Measurements from ENCODE around the gene DHX30. TPM values are rescaled to one million over a fixed set of nuclear protein-coding genes. Genes with fewer than 3 reads are reported as not detected.

The DHX30 gene
- total RNA-seq, 1 donor: 77.7 TPM

DNA sequence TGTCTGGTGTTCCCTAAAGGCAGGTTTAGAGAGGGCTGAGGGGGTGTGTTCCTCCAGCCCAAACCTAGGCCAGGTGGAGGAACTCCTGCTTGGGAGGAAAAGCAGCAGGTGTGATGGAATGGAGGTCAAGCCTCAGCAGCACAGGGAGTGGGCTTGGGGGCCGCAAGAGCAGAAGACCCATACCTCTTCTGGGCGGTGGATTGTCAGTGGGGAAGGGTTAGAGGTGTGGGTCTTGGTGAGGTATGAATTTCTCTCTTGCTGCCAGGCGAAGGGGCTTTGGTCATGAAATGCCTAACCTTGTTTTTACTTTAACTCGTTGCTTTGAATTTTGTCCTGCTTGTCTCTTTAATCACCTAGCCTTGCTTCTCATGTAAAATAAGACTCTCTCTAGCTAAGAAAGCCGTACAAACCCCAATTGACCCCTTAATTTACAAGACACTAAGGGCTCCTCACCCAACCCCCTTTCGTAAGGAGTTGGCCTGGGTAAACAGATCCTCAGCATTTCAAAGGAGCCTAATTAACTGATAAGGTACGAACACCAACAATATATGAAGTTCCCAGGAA is 38.9 kb downstream of the DHX30 start:
- TF ChIP-seq, protein P1, sequence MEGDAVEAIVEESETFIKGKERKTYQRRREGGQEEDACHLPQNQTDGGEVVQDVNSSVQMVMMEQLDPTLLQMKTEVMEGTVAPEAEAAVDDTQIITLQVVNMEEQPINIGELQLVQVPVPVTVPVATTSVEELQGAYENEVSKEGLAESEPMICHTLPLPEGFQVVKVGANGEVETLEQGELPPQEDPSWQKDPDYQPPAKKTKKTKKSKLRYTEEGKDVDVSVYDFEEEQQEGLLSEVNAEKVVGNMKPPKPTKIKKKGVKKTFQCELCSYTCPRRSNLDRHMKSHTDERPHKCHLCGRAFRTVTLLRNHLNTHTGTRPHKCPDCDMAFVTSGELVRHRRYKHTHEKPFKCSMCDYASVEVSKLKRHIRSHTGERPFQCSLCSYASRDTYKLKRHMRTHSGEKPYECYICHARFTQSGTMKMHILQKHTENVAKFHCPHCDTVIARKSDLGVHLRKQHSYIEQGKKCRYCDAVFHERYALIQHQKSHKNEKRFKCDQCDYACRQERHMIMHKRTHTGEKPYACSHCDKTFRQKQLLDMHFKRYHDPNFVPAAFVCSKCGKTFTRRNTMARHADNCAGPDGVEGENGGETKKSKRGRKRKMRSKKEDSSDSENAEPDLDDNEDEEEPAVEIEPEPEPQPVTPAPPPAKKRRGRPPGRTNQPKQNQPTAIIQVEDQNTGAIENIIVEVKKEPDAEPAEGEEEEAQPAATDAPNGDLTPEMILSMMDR (IDR thresholded peaks at IDR 0.05; ENCODE audit: insufficient read depth, low read depth, low read length): no peak
- H3K4me3 ChIP-seq (ENCODE audit: low read depth, low read length): no peak overlapping the region
- no peak for DNase-seq (ENCODE audit: low read depth)

DNA sequence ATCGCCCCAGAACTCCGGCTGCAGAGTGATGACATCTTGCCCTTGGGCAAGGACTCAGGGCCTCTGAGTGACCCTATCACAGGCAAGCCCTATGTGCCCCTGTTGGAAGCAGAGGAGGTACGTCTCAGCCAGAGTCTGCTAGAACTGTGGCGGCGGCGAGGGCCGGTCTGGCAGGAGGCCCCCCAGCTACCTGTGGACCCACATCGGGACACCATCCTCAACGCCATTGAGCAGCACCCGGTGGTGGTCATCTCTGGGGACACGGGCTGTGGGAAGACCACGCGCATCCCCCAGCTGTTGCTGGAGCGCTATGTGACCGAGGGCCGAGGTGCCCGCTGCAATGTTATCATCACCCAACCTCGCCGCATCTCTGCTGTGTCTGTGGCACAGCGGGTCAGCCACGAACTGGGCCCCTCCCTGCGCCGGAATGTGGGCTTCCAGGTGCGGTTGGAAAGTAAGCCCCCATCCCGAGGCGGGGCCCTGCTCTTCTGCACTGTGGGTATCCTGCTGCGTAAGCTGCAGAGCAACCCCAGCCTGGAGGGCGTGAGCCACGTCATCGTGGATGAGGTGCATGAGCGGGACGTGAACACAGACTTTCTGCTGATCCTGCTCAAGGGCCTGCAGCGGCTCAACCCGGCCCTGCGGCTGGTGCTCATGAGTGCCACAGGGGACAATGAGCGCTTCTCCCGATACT is 43.4 kb downstream of the DHX30 start:
- no peak for DNase-seq (ENCODE audit: low read depth)
- H3K4me3 ChIP-seq (ENCODE audit: low read depth, low read length): no peak overlapping the region
- TF ChIP-seq, protein P1 (IDR thresholded peaks at IDR 0.05; ENCODE audit: insufficient read depth, low read depth, low read length): no peak

DNA sequence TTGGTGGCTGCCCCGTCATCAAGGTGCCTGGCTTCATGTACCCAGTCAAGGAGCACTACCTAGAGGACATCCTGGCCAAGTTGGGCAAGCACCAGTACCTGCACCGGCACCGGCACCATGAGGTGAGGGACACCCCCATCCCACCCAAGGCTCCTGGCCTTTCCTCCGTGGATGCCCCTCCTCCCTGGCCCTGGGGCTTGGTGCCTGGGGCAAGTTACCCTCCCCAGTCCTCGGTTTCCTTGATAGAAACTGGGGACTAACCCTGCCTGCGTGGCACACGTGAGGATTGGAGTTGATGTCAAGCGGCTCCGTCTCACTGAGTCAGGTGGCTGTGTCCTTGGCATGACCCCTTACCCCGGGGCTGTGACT is 43.9 kb downstream of the DHX30 start:
- H3K4me3 ChIP-seq (ENCODE audit: low read depth, low read length): no peak overlapping the region
- TF ChIP-seq, protein P1 (IDR thresholded peaks at IDR 0.05; ENCODE audit: insufficient read depth, low read depth, low read length): no peak
- no peak for DNase-seq (ENCODE audit: low read depth)

DNA sequence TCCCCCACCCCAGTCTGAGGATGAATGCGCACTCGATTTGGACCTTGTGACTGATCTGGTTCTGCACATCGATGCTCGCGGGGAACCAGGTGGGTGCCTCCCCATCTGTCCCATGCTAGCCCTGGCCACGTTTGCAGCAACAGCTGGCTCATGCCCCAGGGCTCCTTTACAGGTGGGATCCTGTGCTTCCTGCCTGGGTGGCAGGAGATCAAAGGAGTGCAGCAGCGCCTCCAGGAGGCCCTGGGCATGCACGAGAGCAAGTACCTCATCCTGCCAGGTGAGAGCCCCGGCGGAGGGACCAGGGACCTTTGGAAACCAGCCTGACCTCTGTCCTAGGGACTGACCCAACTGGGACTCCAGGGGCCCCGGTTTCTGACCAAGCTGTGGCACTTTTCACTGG is 44.3 kb downstream of the DHX30 start:
- H3K4me3 ChIP-seq (ENCODE audit: low read depth, low read length): no peak overlapping the region
- TF ChIP-seq, protein P1 (IDR thresholded peaks at IDR 0.05; ENCODE audit: insufficient read depth, low read depth, low read length): no peak
- no peak for DNase-seq (ENCODE audit: low read depth)

DNA sequence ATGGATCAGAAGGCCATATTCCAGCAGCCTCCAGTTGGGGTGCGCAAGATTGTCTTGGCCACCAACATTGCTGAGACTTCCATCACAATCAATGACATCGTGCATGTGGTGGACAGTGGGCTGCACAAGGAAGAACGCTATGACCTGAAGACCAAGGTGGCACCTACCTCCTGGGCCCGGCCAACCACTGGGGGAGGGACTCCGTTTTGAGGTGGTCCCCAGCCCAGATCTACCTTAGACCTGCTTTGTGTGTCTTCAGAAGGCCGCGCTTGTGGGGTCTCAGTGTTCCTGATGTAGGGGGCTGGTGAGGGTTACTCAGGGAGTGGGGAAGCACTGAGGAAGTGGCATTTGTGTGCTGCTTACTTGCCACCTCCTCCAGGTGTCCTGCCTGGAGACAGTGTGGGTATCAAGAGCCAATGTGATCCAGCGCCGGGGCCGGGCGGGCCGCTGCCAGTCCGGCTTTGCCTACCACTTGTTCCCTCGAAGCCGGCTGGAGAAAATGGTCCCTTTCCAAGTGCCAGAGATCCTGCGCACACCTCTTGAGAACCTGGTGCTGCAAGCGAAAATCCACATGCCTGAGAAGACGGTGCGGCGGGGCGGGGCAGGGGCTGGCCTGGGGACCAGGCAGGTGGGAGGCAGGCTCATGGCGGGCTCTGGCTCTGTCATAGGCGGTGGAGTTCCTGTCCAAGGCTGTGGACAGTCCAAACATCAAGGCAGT is 45.0 kb downstream of the DHX30 start:
- TF ChIP-seq, protein P1 (IDR thresholded peaks at IDR 0.05; ENCODE audit: insufficient read depth, low read depth, low read length): no peak

DNA sequence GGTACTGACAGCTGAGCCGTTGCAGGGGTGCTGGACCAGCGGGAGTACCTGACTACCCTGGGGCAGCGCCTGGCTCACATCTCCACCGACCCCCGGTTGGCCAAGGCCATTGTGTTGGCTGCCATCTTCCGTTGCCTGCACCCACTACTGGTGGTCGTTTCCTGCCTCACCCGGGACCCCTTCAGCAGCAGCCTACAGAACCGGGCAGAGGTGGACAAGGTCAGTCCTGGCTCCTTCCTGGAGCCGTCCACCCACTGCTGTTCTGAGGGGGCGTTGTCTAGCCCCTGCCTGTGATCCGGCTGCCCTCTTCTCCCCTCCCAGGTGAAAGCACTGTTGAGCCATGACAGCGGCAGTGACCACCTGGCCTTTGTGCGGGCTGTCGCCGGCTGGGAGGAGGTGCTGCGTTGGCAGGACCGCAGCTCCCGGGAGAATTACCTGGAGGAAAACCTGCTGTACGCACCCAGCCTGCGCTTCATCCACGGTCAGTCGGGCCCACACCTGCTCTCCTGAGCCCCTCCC is 45.7 kb downstream of the DHX30 start:
- H3K4me3 ChIP-seq (ENCODE audit: low read depth, low read length): no peak overlapping the region
- TF ChIP-seq, protein P1 (IDR thresholded peaks at IDR 0.05; ENCODE audit: insufficient read depth, low read depth, low read length): no peak
- no peak for DNase-seq (ENCODE audit: low read depth)

More for the DNA sequence above, 45.0 kb downstream of the DHX30 start:
- no peak for DNase-seq (ENCODE audit: low read depth)
- H3K4me3 ChIP-seq (ENCODE audit: low read depth, low read length): no peak overlapping the region

All from fibroblast of villous mesenchyme (primary cell).